GM13977 (cell line): Measurements from ENCODE around the gene SH2D6.

ENCODE experiments used
- DNase-seq: peaks from one replicate; pipeline ENCODE4 v3.0.0; 2012; ENCODE audit warnings: low spot score
- in situ Hi-C: fragments of 300-500 bp; cut with MboI; formaldehyde crosslinking; loops from one replicate; pipeline ENCODE4 v1.12.0; 2022; ENCODE audit warnings: low sequenced_read_pairs, low pct_unique_long_range_greater_than_20kb, mixed read lengths, inconsistent platforms; ENCODE audit not compliant: unreplicated experiment
- TF ChIP-seq, protein P1 (sequence below): IDR thresholded peaks from 2 replicates; pipeline ENCODE4 v1.5.1; 2012; ENCODE audit warnings: mild to moderate bottlenecking, control low read depth; ENCODE audit not compliant: insufficient read depth; ENCODE audit errors: extremely low read depth, missing control alignments

The SH2D6 gene

DNA sequence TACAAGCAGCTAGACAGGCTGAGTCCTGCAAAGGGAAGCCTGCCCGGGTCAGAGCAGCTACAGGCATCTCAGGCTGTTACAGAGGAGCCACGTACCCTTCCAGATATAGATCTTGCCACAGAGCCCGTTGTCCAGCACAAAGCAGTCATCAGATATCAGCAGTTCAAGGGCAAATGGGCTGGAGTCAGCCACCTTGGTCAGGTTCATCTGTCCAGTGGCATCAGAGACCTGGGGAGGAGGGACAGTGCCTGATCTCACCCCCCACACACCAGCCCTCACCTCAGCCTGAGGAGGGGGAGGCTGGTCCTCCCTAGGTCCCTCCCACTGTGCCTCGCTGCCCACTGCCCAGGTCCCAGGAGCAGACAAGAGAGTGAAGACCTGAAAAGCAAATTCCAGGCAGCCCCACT, 20.6 kb upstream of the SH2D6 start:
- DNase-seq = no peak
- TF ChIP-seq, protein P1, sequence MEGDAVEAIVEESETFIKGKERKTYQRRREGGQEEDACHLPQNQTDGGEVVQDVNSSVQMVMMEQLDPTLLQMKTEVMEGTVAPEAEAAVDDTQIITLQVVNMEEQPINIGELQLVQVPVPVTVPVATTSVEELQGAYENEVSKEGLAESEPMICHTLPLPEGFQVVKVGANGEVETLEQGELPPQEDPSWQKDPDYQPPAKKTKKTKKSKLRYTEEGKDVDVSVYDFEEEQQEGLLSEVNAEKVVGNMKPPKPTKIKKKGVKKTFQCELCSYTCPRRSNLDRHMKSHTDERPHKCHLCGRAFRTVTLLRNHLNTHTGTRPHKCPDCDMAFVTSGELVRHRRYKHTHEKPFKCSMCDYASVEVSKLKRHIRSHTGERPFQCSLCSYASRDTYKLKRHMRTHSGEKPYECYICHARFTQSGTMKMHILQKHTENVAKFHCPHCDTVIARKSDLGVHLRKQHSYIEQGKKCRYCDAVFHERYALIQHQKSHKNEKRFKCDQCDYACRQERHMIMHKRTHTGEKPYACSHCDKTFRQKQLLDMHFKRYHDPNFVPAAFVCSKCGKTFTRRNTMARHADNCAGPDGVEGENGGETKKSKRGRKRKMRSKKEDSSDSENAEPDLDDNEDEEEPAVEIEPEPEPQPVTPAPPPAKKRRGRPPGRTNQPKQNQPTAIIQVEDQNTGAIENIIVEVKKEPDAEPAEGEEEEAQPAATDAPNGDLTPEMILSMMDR = no peak
- in situ Hi-C loops = no loop called here

DNA sequence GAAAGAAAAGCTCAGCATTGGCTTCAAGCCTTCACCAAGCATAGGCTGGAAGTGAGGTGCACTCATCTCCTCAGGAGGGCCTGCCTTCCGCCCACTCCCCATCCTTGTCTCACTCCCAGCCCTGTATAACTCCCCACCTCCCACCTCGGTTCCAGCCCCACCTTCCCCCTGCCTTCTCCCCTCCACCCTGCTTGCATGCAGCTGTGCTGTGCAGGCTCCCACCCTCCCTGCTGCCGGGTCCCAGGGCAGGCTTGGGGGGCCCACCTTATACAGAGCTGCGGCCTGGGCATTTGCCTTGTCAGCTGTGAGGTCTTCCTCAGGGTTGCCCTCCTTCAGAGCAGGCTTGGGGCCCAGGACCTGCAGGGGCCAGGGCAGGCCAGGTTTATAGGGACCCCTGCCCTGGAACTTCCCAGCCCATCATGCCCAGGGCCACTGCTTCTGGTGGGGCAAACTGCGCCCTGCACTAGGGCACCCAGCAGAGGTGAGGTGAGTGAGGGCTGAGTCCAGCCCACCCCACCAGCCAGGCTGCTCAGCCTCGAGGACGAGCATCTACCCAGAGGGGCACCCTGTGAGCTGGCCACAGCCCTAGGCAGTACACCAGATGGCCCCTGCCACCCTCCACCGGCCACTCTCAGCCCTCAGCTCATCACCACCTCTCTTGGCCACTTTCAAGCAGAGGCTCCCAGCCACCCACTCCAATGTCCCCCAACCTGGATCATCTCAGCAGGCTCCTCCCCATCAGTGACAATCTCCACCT, 19.9 kb upstream of the SH2D6 start:
- TF ChIP-seq, protein P1 = no peak
- no peak for DNase-seq
- in situ Hi-C loops = no loop called here

DNA sequence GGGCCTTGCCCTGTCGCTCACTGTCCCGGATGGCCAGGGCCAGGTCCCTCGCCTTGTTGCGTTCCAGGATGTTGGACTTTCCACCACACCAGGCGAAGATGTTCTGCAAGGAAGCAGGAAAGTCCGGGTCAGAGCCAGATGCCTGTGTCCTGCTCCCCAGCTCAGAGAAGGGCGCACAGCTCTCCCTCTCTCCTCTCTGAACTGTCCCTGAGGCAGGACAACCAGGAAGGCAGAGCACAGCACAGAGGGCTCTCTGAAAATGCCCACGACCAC, 19.4 kb upstream of the SH2D6 start:
- DNase-seq = no peak
- TF ChIP-seq, protein P1 = no peak
- in situ Hi-C loops = no loop called here

DNA sequence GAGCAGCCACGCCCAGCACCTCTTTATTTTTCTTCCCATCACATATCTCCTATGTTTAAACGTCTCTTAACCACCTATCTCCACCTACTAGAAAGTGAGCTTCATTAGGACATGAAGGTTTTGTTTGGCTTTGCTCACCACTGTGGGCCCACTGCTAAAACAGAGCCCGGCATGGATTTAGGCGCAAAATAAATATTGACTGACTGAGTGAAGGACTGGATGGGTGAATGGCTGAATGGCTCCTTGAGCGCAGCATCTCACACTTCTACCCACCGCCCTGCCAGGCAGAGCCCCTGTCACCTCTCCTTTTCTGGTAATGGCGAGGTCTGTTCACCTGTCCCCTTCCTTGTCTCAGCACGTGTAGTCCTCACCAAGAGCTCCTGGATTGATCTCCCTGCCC, 18.5 kb upstream of the SH2D6 start:
- in situ Hi-C loops = no loop called here
- DNase-seq = peak; percentile 2
- TF ChIP-seq, protein P1 = no peak

DNA sequence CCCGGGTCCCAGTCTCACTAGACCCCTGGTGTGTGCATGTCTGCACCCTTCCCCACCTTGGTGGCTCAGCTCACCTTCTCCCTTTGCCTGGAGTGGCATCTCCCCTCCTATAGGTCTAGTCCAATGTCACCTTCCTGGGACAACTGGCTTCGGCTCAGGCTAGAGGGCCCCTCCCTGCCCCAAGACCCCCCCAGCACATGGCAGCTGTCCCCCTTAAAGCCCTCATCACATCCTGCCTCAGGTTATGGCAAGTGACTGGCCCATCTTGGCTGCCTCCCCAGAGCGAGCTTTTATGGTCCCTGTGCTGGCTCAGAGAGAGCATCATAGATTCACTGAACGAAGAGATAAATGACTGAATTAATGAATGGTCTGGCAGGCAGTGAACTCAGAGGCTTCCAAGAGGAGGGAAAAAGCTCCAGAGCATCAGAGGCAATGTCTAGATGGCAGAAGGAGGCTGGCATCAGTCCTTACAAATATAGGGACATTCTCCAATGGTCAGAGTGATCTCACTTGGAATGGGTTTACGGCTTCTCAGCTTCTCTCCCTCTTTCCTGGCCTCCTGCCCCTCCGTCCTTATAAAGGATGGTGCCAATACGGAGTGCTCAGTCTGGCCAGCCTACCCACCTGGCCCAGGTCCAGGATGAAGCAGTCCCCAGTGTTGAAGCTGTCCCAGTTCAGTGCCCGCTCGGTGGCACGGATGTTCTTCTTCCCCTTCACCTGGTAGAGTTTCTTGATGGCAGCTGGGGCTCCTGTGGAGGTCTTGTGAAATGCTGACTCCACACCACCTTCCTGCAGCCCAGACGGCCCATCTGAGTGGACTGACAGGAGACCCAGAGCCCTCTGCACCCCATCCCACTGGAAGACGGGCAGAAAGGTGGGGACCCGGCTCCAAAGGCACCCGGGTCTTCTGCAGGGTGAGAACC, 17.7 kb upstream of the SH2D6 start:
- in situ Hi-C loops = no loop called here
- DNase-seq = peak; percentile 4
- TF ChIP-seq, protein P1 = no peak

DNA sequence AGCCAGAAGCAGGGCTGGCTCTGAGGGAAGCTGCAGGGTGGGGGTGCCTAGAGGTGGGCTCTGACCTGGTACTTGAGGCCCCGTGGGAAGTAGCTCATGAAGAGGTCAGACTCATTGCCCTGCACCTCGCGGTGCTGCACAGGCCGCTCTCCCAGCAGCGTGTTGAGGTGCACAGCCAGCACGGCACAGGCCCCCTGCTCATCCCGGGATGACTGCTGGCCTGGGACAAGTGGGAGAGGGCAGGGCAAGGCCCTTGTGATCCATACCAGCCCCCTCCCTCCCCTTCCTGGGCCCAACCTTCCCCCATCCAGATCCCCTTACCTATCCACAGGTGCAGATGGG, 17.1 kb upstream of the SH2D6 start:
- TF ChIP-seq, protein P1 = no peak
- in situ Hi-C loops = no loop called here
- no peak for DNase-seq
